Inferior parietal cortex (tissue), 1 donor: ENCODE results near the gene PFKL.

Experiments
- DNase-seq: peaks from one replicate; pipeline ENCODE4 v3.0.0-alpha.2; 2016; ENCODE audit errors: extremely low spot score

The PFKL gene

GRCh38 chr21:44312716-44313115 lies 12.9 kb downstream of the PFKL start:
- no peak for DNase-seq

- no peak for DNase-seq
These were observed 13.6 kb downstream of the PFKL start for GRCh38 chr21:44313451-44313850.

GRCh38 chr21:44314128-44314527 lies 14.3 kb downstream of the PFKL start:
- DNase-seq: no peak

- no peak for DNase-seq
These were observed 14.7 kb downstream of the PFKL start for GRCh38 chr21:44314561-44314960.

GRCh38 chr21:44315691-44316203 lies 15.9 kb downstream of the PFKL start:
- no peak for DNase-seq

GRCh38 chr21:44316277-44316900 lies 16.5 kb downstream of the PFKL start:
- DNase-seq: no peak

- DNase-seq: no peak
These were observed 17.5 kb downstream of the PFKL start for GRCh38 chr21:44317241-44317782.

GRCh38 chr21:44317871-44318270 lies 18.0 kb downstream of the PFKL start:
- no peak for DNase-seq

GRCh38 chr21:44318489-44319285 lies 18.8 kb downstream of the PFKL start:
- no peak for DNase-seq

- DNase-seq: no peak
These were observed 19.7 kb downstream of the PFKL start for GRCh38 chr21:44319407-44320065.

GRCh38 chr21:44320847-44321246 lies 21.0 kb downstream of the PFKL start:
- no peak for DNase-seq

- no peak for DNase-seq
These were observed 22.1 kb downstream of the PFKL start for GRCh38 chr21:44321846-44322450.

GRCh38 chr21:44322621-44323325 lies 22.9 kb downstream of the PFKL start:
- DNase-seq: no peak

GRCh38 chr21:44323591-44323990 lies 23.7 kb downstream of the PFKL start:
- no peak for DNase-seq

- DNase-seq: no peak
These were observed 24.4 kb downstream of the PFKL start for GRCh38 chr21:44324106-44324853.

- no peak for DNase-seq
These were observed 24.9 kb downstream of the PFKL start for GRCh38 chr21:44324854-44325107.

- no peak for DNase-seq
These were observed 25.8 kb downstream of the PFKL start for GRCh38 chr21:44325386-44326271.

- no peak for DNase-seq
These were observed 26.4 kb downstream of the PFKL start for GRCh38 chr21:44326272-44326647.

GRCh38 chr21:44326716-44327602 lies 27.1 kb downstream of the PFKL start:
- DNase-seq: no peak
